Lung (tissue), 12 donors: Measurements from ENCODE around the gene EPHA8. TPM values are rescaled to one million over a fixed set of nuclear protein-coding genes. Genes with fewer than 3 reads are reported as not detected.

ENCODE experiments used
- ATAC-seq: fragments of 200-7000 bp; cut with Tn5 transposase; one replicate; pipeline ENCODE4 v1.9.1; 2020; ENCODE audit warnings: moderate number of reproducible peaks; ENCODE audit not compliant: insufficient read depth, low FRiP score
- DNase-seq, 3 donors: peaks; one replicate each; pipeline ENCODE4 v3.0.0-alpha.2; 2013 to 2017
- H3K27ac ChIP-seq, 2 donors: one replicate each; pipeline ENCODE4 v1.5.1; 2013; ENCODE audit warnings: mild to moderate bottlenecking in 2 of 2, moderate library complexity in 2 of 2, control low read depth in 1 of 2, inconsistent platforms in 1 of 2, low read depth in 1 of 2, low read length in 1 of 2
- H3K27me3 ChIP-seq, 3 donors: one replicate each; pipeline ENCODE4 v1.5.1; 2013; ENCODE audit warnings: low read length in 2 of 3; ENCODE audit not compliant: control insufficient read depth in 3 of 3, insufficient read depth in 3 of 3
- H3K36me3 ChIP-seq, 4 donors: one replicate each; pipeline ENCODE4 v1.5.1; 2013; ENCODE audit warnings: low read length in 4 of 4, mild to moderate bottlenecking in 1 of 4, moderate library complexity in 1 of 4; ENCODE audit not compliant: control insufficient read depth in 4 of 4, insufficient read depth in 4 of 4
- H3K4me1 ChIP-seq, 5 donors: one replicate each; pipeline ENCODE4 v1.5.1; 2013; ENCODE audit warnings: low read length in 5 of 5, mild to moderate bottlenecking in 2 of 5, moderate library complexity in 1 of 5; ENCODE audit not compliant: control insufficient read depth in 5 of 5, insufficient read depth in 5 of 5
- H3K4me3 ChIP-seq: one replicate; pipeline ENCODE4 v1.5.1; 2013; ENCODE audit warnings: mild to moderate bottlenecking, control low read depth, moderate library complexity
- H3K9ac ChIP-seq, 2 donors: one replicate each; pipeline ENCODE4 v1.5.1; 2013; ENCODE audit warnings: low read length in 2 of 2, control low read depth in 1 of 2; ENCODE audit not compliant: insufficient read depth in 1 of 2
- H3K9me3 ChIP-seq, 4 donors: one replicate each; pipeline ENCODE4 v1.5.1; 2013; ENCODE audit warnings: low read length in 3 of 4, mild to moderate bottlenecking in 1 of 4, moderate library complexity in 1 of 4; ENCODE audit not compliant: control insufficient read depth in 4 of 4, insufficient read depth in 3 of 4
- CTCF ChIP-seq: IDR thresholded peaks from 2 replicates; pipeline ENCODE4 v1.5.1; 2012; ENCODE audit warnings: mild to moderate bottlenecking; ENCODE audit errors: control extremely low read depth, extremely low read depth
- WGBS, 2 donors: extraction: QIAGEN DNeasy Blood & Tissue Kit; methylation state at CpG; one replicate each; pipeline ENCODE4 v1.1.7; 2013; 5-methylcytosine and 5-hydroxymethylcytosine counted together
- polyA plus RNA-seq, 2 donors: library from polyadenylated mRNA; stranded (reverse); fragments of 200-250 nt; gene quantifications; one replicate each; pipeline ENCODE4 v1.2.1, GENCODE V29; 2013
- total RNA-seq, 2 donors: library from RNA; depleted of rRNA in 1 of 2; stranded (reverse); fragments of >200 nt in 1 of 2; gene quantifications; one replicate each; pipeline ENCODE4 v1.2.1, GENCODE V29; 2014 to 2021
- donor health status: control.
- donor health status: control.
- donor health status: Bipolar disorder and iron deficiency.
- donor health status: healthy.
- donor health status: DM: yes; HTN: yes; CAD: no.

The EPHA8 gene
- total and polyA plus RNA-seq, 4 donors = 0.01 TPM; not detected in 3

- WGBS, 2 donors = 79 to 80% methylated on average over 12 of the region's 12 CpGs
- H3K4me3 ChIP-seq = no peak overlapping the region
- no peak for TF ChIP-seq CTCF
These were observed 15.6 kb downstream of the EPHA8 start for GRCh38 chr1:22578732-22579361.

GRCh38 chr1:22579541-22580155 lies 16.4 kb downstream of the EPHA8 start:
- WGBS, 2 donors = 48 to 77% methylated on average over 7 of the region's 7 CpGs
- no peak overlapping the region for H3K9ac ChIP-seq
- DNase-seq (no peak), ATAC-seq (no peak)
- peaks cover 0 to 10% (median 0%) of the 10 kb centered on the region in 5 donors for H3K4me1 ChIP-seq
- peaks cover 0 to 7% (median 2%) of the 10 kb centered on the region in 4 donors for H3K9me3 ChIP-seq
- H3K27me3 ChIP-seq = peaks cover 0 to 2% (median 0%) of the 10 kb centered on the region in 3 donors
- TF ChIP-seq CTCF = no peak
- H3K36me3 ChIP-seq = no peaks in the 10 kb centered on the region
- H3K27ac ChIP-seq = no peak overlapping the region
- H3K4me3 ChIP-seq = no peak overlapping the region

More at GRCh38 chr1:22578732-22579361, 15.6 kb downstream of the EPHA8 start:
- H3K4me1 ChIP-seq = peaks cover 0 to 10% (median 0%) of the 10 kb centered on the region in 5 donors
- peaks cover 0 to 7% (median 2%) of the 10 kb centered on the region in 4 donors for H3K9me3 ChIP-seq
- no peak for ATAC-seq
- peaks cover 0 to 2% (median 0%) of the 10 kb centered on the region in 3 donors for H3K27me3 ChIP-seq
- H3K9ac ChIP-seq = no peak overlapping the region
- no peak for DNase-seq
- H3K27ac ChIP-seq = no peak overlapping the region
- no peaks in the 10 kb centered on the region for H3K36me3 ChIP-seq

- H3K27me3 ChIP-seq = peaks cover 0 to 7% (median 2%) of the 10 kb centered on the region in 3 donors
- TF ChIP-seq CTCF = no peak
- H3K36me3 ChIP-seq = no peaks in the 10 kb centered on the region
- H3K4me3 ChIP-seq = no peak overlapping the region
- H3K9ac ChIP-seq = no peak overlapping the region
- H3K4me1 ChIP-seq = peaks cover 0 to 10% (median 0%) of the 10 kb centered on the region in 5 donors
- H3K9me3 ChIP-seq = peaks cover 0 to 6% (median 2%) of the 10 kb centered on the region in 4 donors
- DNase-seq (peak; percentile 26 to 50 (median 33)), ATAC-seq (no peak)
- 64 to 76% methylated on average over 29 of the region's 29 CpGs for WGBS, 2 donors
- H3K27ac ChIP-seq = peak overlapping the region in 1 of 2 donors; percentile 13
These were observed 19.7 kb downstream of the EPHA8 start for GRCh38 chr1:22582661-22583635.
